GM19455 (cell line): ENCODE results near the gene CELSR1.

ENCODE experiments used
- ATAC-seq: cut with Tn5 transposase; IDR thresholded peaks from one replicate; pipeline ENCODE4 v1.9.1; 2021; ENCODE audit not compliant: unreplicated experiment

The CELSR1 gene

DNA sequence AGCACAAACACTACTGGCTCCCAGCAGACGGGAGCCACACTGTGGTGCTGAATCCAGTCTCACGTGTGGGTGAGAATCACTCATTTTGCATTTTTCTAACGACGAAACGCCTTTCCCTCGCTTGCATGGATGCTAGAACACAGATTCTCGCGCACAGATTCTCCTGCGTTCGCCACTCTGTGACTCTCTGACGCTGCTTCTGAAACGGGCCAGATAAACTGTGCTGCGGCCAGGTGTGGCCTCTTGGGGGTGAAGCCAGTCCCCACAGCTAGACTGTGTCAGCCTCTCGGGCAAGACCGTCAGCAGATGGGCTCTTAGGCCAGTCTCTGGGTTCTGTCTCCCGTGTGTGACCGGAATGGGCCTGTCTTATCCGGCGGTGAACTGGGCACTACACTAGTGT is 157.4 kb downstream of the CELSR1 start:
- no peak for ATAC-seq

DNA sequence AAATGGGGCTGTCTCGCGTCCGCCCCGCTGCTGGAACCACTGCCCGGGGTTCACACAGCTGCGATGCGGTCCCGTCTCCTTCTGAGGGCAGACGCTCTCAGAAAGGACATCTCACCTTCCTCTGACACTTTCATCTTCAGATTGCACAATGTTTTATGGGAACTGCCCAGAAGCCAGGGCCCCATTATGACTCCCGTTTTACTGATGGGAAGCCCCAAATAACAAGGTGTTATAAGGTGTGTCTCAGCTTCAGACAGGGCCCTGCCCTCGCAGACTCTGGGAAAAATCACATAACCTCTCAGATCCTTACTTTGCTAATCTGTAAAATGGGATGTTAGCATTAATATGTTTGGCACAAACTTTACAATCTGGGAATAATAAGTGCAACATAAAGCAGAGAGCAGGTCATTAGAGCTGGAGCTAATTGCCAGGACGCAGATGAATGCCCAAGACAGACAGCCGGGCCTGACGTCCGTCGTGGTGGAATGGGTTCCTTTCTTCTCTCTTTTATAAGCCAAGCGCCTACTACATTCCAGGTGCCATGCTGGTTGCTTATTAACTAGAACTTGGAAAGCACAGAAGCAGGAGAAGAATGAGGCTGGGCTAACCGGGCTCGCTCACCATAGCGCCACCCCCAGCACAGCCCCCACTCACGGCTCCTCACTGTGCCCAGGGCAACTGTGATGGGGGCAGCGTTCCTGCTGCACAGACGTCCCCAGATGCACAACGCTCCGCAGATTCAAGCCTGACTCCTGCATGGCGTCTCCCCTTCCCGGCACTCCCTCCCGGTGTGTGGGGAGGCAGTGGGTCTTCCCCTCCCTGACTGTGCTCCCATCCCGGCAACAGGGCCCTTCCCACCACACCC is 158.1 kb downstream of the CELSR1 start:
- ATAC-seq = no peak

DNA sequence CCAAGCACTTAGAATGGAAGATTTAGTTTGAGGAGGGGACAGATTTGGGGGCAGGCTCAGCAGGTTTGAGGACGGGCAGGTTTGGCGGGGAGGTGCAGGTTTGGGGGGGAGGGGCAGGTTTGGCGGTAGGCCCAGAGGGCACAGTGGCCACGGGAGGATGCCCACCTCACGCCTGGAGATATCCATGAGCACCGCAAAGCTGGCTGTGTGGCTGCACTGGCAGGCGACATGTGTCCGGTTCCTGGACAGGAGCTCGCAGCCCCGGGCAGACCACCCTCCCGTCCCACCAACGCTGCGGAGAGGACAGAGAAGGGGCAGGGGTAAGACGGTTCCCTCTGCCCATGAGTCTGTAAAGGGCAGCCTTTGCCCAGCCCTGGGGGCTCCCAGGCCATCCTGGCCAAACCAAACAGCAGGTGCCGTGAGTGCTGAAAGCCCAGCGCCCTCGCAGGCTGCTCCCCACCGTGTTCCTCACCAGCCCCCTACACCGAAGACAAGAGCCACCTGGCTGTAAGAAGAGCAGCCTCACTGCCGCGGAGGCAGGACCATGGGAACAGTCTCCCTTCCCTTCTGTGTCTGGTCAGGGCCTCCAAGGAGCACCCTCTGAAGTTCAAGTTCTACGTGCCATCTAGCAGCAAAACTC is 158.9 kb downstream of the CELSR1 start:
- no peak for ATAC-seq

DNA sequence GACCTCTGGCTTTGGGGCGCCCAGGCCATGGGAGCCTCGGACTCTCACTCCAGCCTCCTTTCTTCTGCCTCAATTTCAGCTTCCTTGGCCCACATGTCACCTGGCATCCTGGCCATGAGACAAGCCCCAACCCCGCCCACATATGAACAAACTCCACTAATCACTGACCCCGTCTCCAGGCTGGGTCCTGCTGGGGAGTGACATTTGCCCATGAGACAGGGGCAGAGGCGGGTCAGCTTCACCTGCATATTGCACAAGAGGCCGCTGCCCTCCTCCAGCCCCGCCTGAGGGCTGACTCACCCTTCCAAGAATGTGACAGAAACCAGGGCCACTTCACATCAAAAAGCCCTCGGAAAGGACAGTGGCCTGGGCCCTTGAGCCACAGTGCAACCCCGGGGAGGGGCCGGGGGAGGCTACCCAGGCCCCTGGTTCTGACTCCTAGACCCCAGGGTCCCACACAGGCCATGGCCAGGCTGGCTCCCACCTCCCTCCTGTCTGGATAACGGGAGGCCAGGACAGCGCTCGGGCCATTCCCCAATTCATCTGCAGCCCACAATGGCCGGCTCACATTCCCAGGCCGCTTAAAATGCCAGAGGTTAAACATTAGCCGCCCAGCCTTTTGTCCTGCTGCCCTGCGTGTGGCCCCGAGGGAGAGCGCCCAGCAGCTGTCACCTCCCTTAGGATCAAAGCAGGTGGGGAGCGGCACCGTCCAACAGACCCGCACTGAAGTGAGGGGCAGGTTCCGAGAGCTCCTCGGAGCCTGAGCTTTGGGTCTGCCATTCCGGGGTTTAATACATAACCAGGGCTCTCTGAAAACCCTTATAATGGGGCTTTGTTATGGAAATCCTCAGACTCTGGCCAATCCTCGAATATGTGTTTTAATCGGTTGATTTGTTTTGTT is 159.6 kb downstream of the CELSR1 start:
- no peak for ATAC-seq

DNA sequence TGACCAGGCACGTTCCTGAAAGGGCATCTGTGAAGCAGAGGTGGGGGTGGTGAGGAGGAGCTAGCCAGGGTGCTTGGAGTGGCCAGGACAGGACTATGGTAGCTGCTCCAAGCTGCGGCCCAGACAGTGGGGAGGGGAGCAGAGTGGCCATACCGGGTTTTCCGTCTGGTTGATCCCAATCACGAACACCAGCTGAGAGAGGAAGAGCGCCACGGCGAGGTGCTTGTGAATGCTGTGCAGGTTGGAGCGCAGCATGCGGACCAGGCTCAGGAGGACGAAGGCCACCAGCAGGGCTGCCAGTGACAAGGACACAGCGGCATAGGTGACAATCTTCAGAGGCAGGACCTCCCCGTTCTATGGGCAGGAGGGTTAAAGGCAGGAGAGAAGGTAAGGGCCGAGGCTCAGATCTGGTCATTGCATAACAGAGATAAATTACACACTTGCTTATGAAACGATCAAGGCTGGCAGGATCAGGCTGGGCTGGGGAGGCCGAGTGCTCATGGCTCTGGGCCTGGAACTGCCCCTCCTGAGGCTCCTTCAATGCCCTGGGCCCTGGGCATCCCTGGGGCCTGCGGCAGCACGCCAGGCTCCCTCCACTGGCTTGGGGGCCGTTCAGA is 160.4 kb downstream of the CELSR1 start:
- no peak for ATAC-seq

DNA sequence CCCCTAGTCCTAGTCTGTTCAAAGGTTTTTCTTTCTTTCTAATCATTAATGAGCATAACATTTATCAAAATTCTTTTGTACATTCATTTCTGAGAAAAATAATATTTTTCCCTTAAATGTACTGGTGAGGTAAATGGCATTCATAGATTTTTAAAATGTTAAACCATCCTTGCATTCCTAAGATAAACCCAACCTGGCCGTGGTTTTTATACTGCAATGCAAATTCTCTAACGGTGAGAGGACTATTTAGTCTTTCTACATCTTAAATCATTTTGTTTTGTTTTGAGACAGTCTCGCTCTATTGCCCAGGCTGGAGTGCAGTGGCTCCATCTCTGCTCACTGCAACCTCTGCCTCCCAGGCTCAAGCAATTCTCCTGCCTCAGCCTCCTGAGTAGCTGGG is 161.3 kb downstream of the CELSR1 start:
- no peak for ATAC-seq

DNA sequence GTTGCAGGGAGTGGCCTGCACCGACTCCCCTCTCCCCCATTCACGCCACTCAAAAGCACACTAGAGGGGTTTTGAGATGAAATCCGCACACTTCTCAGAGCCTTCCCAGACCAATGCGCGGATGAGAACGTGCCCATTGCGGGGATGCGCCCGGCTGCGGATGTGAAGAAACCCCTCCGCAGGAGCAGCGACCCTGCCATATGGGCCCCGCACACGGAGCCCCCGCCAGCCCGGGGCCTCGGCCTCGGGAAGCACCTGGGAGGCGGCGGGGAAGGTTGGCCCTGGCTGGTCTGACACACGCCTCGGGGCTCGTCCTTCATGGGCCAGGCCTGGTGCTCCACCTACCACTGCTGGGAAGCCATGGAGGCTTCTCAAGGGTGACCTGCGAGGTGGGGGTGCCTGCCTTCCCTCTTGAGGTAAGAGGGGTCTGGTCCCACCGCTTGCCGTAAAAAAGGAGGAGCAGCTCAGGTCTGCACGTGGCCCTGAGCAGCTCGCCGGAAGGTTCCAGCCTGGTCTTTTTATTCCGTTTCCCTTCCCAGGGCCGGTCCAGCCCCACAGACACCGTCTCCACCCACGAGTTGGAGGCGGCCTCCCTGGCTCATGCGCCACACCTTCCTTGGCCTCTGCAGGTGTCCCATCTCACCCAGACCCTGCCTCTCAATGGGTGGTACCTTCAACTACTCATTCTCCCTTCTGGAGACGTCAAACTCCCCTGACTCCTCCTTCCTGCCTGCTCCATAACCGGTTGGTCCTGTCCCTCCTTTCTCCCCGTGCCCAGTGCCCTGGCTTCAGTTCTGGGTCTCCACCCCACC is 162.6 kb downstream of the CELSR1 start:
- ATAC-seq = no peak

DNA sequence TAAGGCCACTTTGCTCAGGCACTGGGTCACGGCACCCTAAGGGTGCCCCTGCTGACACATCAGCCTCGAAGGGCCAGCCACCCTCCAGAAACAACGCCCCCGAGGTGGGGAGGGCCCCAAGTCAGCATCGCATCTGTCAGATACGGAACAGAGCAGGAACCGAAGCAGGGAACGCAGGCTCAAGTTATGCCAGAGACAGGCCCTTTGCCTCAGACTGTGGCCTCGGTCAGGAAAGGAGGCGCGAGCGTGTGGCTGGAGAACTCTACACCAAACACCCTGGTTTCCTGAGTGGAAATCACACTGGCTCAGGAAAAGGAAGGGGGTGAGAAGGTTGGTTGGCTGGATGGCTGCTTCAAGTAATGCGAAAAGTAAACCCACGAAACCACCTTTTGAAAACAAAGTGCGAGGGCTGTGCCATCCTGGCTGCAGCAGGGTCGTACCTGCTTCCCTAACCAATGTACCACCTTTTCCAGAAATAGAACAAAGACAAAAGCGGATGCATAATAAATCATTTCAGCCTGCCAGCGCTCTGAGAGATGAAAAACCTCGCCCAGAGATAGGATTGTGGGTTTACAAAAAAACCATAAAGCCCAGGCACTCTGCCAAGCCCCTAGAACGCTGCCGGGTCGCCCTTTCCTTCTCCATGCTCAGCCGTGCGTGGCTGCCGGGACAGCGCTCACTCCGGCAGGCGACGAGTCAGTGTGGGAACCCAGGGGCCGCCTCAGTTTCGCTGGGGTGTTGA is 163.3 kb downstream of the CELSR1 start:
- ATAC-seq = no peak

DNA sequence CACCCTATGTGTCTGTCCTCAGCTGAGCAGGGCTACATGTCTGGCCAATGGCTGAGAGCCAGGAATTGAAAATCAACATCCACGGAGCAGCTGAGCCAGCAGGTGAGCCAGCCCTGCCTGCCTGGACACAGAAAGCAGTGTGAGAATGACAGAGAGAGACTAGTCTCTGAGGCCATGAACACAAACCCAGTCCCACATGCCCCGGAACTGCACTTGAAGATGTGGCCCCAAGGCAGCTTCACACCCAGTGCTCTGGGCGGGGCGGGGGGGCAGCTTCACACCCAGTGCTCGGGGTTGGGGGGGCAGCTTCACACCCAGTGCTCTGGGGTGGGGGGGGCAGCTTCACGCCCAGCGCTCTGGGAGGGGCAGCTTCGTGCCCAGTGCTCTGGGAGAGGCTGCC is 164.3 kb downstream of the CELSR1 start:
- ATAC-seq = no peak

DNA sequence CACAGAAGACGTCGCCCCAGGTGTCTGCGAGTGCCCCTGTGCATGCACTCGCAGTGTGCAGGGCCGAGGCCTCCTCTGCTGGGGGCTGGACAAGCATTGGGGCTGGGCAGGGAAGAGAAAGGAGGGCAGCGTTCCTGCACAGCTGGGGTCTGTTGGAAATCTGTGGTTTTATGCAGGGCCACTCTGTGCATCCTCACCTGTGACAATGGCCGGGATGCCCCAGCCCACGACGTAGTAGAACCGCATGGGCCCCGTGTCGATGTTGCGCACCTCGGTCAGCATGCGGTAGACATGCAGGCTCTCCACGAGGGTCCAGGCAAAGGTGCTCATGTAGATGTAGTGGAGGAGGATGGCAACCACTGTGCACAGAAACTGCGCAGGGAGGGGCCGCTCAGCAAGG is 164.7 kb downstream of the CELSR1 start:
- ATAC-seq = no peak

DNA sequence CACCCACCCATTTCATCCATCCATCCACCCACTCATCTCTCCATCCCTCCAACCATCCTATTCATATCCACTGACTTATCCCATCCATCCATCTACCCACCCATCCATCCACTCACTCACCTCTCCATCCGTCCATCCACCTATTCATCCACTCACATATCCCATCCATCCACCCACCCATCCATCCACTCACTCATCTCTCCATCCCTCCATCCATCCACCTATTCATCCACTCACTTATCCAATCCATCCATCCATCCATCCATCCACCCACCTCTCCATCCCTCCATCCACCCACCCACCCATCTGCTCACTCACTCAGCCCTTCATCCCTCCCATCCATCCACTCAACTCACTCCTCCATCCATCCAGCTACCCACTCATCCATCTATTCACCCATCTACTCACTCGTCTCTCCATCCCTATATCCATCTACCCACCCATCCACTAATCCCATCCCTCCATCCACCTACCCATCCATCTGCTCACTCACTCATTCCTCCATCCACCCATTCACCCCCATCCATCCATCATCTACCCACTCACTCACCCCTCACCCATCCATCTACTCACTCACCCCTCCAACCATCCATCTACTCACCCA is 165.7 kb downstream of the CELSR1 start:
- no peak for ATAC-seq

DNA sequence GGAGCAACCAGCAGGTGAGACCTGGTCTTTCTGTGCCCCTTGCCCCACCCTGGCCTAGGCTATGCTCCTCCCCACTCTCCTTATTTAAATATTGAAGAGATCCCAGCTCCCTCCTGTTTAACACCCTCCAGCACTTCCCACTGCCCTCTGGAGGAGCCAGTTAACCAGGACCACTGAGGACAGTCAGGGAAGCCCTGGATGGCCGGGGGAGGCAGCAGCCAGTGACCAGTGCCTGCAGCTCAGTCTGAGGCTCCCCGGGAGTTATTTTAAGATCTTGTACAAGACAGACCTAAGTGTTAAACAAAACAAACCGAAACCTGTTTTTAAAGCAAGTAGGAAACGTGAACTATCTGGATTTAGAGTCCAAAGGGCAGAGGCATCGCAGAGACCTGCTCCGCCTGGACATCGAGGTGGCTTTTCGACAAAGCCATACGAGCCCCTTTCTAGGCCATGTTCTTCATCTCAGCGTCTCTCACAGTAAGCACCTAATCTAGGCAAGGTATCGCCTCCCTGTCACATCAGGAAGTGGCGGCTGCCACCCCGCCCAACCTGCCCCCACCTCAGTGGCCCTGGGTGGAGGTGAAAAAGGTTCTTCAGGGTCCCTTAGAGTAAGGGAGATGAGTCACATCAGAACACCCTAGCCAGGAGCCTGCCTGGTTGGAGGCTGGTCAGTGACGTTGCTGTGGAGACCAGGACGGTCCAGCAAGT is 166.7 kb downstream of the CELSR1 start:
- ATAC-seq = no peak

DNA sequence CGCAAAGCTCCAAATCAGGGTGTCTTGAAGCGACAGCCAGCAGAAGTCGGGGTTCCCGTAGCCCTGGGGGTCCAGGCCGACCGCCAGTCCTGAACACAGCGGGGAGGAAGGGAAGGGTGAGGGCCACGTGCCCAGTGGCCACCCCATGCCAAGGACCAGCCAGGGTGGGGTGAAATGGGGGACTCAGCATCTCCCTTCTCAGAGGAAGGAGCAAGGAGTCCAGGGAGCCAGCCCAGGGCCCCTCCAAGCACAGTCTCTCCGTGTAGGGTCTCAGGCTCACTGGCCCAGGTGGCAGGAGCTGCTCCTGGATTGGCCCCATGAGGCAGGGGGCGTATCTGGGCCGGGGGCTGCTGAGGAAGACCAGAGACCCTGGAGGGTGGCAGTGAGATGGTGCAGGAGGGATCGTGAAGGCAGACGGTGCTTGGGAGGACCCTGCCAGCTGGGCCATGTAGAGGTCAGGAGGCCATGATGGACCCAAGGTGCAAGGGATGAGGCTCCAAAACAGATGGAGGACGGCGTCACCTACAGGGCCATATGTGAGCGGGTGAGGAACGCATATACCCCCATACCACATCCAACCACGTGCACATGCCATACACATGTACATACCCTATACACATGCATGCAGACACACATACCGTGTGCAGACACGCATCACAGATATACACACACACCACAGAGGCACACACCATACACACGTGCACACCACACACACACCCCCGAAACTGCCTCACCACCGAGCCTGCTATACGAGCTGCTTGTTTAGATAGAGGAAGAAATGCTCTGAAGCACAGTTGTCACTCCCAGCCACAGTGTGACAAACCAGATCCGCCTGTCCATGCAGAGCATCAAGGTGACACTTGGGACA is 167.5 kb downstream of the CELSR1 start:
- ATAC-seq = no peak

DNA sequence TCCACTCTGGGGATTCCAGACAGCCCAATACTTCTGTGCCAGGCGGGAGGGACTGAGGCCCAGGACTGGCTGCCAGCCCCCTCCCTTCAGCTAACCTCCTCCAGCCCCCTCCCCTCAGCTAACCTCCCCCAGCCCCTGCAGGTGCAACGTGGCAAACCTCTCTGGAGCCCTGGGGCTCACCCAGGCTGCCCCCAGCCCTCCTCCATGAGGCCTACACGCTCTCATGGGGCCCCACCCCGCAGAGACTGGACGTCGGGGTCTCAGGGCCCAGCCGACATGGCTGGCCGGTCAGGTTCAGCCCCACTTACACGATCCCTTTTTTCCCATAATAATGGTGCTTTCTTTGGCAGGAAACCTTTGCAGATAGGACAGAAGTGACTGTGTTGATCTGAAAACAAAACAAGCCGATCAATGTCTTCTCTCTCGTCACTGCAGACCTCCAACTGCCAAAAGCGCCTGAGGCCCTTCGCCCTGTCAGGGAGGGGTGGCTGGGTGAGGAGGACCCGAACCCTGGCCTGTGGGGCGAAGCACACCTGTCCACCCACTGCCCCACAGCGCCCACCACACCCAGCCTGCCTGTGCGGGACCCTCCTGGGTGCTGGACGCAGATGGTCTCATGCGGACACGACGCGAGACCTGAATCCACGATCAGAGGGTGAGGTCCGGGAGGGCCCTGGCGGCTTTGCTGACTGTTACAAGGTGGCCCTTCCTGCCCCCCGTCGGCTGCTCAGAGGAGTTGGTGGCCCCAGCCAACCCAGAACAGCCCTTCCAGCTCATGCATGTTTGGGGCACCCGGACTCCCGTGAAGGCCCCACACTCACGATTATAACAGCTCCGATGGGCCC is 168.3 kb downstream of the CELSR1 start:
- ATAC-seq = no peak

DNA sequence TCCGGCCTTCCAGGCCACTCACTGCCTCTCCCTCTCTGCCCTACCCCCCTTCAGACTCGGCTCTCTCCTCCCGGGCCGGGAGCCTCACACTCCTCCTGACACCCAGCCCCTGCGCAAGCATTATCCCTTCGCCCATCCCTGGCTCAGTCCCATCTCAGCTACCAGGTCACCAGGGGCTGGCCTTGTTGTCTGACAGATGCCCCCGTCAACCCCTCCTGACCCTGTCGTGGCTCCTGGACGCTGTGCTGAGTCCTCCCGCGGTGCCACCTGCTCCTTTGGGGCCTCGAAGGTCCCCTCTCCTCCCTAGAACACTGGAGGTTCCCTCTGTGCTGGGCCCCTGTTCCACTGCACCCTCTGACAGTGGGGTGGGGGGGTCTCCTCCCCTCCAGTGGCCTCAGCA is 169.0 kb downstream of the CELSR1 start:
- ATAC-seq = no peak

DNA sequence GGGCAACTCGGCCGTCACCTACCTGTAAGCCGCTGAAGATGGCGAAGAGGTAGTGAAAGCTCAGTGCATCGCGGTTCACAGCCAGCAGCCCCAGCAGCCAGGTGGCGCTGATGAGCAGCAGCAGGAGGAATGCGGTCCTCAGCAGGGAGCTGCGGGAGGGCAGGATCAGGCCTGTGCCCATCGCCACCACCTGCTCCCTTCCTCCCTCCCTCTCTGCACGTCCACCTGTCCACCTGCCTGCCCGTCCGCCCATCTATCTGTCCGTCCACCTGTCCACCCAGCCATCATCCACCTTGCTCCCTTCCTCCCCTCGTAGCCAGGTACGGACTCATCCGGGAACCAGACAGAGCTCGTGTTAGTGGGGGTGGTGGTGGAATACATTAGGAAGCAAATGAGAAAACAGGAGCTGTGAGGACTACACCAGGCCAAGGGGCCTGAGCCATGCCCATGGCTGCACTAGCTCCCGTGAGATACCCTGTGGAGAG is 169.7 kb downstream of the CELSR1 start:
- ATAC-seq = no peak
